Medulla oblongata (tissue), 1 donor: ENCODE data around the gene TLDC2.
"Not testable (repeated sequence)": the region's sequence is repeated elsewhere in the genome, so short reads cannot be mapped to it uniquely, and the experiment has no call there.

Experiments used
- DNase-seq: peaks from one replicate; pipeline ENCODE4 v3.0.0-alpha.2; 2015; ENCODE audit errors: extremely low spot score

TLDC2 gene

DNA sequence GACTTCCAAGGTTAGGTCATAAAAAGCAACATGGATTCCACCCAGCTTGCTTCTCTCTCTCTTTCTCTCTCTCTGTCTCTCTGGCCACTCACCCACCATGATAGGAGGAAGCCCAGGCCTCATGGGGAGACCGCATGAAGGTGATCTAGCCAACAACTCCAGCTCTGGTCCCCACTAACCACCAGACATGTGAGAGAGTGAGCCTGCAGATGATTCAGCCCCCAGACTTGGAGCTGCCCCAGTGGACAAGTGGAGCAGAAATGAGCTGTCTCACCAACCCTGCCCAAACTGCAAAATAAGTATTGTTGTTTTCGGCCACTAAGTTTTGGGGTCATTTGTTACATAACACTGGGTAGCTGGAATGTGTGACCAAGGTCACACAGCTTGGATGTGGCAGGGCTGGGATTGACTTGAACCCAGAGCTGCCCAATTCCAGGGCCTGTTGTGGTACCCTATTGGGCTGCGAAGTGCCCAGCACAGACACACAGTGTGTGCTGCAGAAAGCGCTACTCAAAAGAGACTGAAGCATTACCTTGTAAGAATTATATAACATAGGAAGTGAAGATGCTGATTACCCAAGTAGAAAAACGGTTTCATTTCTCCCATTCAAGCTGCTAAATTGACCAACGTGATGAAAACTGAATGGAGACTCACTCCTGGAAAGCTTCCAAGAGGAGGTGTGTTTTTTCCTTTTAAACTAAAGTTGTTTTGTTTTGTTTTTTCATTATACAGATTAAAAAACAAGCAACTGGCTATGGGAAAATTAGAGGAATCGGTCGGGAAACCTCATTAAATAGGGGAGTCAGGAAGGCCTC lies 9.1 kb upstream of the TLDC2 start:
- peak; percentile 60 for DNase-seq

DNA sequence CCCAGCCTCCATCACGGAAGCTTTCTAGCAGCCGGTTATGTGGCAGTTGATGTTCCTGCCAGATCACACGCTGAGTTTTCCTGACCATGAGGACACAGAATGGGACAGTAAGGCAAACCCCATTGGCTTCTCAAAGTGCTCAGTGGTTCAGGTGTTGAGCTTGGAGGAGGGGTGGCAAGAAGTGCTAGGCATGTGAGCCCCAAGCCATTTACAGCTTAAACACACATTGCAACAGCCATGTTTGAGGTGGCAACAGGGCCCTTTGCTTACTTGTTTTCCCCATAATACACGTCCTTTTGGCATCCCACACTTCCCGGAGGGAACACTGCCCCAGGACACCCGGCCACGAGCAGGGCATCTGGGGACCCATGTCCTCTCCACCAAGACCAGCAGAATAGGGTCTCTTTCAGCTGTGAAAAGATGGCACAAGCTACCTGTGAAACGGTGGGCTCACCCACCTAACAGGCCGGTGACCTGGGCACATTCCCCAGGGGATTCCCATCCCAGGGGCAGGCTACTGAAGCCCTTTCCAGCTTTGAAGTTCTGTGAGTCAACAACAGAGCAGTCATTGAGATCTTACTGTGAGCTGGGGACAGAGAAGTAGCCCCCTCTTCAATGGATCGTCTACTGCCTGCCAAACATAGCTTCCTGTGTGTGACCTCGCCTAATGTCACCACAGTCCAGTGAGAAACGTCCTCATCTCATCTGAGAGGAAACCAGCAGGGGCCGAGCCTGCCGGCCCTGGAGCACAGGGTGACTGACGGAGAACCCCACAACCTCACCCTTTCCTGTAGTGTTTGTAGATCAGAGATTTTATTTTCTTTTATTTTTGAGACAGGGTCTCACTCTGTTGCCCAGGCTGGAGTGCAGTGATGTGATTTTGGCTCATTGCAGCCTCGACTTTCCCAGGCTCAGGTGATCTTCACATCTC lies 4.0 kb upstream of the TLDC2 start:
- no peak for DNase-seq

GRCh38 chr20:36872852-36873251 lies 3.1 kb upstream of the TLDC2 start:
- DNase-seq, result no peak

GRCh38 chr20:36873498-36874189 lies 2.3 kb upstream of the TLDC2 start:
- DNase-seq, result peak; percentile 16

DNA sequence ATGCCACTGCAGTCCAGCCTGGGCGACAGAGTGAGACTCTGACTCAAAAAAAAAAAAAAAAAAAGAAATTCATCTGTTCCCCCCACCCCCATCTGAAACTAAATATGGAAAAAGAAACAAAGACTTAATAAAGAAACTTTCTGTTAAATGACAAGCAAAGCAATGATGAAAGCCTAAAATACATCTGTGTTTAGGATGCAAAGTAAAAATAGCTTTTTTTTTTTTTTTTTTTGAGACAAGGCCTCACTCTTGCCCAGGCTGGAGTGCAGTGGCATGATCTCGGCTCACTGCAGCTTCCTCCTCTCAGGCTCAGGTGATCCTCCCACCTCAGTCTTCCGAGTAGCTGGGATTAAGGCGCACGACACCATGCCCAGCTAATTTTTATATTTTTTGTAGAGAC lies 845 bp upstream of the TLDC2 start:
- not testable (repeated sequence) for DNase-seq

DNA sequence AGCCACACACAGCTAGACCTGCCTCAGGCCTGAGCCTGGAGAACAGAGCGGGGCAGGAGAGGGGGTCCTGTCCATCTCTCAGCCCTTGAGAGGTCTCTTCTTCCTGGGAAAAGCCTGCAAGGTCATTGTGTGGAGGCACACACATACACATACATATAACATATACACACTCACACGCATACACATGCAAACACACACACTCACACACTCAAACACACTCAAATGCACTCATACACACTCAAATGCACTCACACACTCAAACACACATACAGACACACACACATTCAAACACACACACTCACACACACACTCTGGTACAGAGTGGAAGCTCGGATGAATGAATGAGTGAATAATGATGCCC lies 515 bp downstream of the TLDC2 start:
- no peak for DNase-seq

DNA sequence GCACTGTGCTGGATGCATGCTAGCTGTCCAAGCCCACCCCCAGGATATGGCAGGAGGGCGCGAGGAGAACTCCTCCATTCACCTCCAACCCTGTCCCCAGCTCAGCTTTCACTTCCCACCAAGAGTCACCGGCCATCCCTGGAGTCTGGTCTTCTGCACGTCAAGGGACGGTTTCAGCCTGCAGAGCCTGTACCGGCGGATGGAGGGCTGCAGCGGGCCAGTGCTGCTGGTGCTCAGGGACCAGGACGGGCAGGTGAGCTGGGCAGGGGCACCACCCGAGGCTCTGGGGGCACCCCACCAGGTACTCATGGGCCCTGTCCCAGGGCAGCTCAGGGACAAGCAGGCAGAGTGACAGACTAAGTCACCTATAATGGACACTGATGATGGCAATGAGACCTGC lies 3.0 kb downstream of the TLDC2 start:
- no peak for DNase-seq

DNA sequence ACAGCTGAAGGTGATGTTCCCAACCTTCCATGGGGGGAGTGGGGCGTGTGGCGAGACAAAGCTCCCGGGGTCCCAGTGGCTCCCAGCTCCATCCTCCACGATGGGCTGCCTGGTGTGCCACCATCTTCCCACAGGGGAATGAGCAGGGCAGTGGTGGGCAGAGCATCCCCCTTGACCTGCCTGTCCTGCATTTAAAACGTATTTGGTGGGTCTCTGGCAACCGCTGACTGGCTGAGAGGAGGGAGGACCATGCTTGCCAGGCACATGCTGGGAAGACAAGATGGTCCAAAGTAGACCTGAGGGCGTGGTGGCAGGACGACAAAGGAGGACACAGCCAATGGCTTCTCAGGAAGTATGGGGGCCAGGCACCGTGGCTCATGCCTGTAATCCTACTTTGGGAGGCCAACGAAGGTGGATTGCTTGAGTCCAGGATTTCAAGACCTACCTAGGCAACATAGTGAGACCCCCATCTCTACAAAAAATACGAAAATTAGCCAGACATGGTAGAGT lies 4.9 kb downstream of the TLDC2 start:
- DNase-seq, result no peak

- no peak for DNase-seq
Observed at GRCh38 chr20:36881331-36881730, 5.4 kb downstream of the TLDC2 start.

DNA sequence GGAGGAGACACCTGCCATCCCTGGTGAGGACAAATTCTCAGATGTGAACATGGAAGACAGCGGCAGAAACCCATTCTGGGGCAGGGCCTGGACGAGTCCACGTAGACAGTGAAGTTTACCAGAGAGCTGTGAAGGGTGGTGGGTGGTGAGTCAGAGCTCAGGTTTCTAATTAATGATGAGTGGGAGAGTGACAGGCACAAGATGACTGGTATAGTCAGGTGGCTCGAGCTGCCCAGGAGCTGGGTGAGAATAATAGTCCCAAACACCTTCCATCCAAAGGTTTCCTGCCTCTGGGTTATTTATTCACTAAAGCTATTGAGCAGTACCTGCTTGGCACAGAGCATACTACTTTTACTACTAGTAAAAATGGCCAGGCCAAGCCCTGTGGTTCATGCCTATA lies 6.0 kb downstream of the TLDC2 start:
- no peak for DNase-seq

DNA sequence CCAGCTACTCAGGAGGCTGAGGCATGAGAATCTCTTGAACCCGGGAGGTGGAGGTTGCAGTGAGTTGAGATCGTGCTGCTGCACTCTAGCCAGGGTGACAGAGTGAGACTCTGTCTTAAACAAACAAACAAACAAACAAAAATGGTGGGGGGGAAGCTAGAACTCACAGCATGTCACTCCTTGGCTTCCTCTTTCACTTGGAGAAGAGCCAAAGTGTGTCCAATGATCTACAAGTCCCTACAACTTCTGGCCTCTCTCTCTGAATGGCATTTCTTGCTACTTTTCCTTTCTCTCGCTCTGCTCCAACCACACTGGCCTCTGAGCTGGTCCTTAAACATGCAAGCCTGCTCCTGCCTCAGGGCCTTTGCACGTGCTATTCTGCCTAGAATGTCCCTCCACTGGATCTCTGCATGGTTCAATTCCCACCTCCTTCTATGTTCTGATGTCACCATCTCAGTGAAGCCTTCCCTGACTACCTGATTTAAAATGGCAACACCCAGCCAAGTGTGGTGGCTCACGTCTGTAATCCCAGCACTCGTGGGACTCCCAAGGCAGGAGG lies 8.1 kb downstream of the TLDC2 start:
- peak; percentile 30 for DNase-seq

DNA sequence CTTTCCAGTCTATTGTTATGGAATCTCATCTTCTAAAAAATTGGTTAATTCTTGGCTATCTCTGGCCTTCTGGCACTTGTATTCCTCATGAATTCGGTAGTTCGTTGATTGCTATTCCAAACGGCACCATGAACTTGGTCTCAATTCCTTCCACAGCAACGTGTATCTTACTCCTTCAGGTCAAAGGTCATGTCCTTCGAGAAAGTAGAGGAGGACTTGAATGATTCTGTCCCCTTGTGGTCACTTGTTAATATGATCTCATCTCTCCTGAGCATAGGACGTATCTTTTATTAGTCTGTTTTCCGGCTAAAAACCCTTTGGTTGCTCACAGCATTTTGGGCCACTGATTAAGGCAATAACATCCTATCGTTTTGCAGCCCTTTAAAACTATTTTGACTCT lies 9.4 kb downstream of the TLDC2 start:
- no peak for DNase-seq

DNA sequence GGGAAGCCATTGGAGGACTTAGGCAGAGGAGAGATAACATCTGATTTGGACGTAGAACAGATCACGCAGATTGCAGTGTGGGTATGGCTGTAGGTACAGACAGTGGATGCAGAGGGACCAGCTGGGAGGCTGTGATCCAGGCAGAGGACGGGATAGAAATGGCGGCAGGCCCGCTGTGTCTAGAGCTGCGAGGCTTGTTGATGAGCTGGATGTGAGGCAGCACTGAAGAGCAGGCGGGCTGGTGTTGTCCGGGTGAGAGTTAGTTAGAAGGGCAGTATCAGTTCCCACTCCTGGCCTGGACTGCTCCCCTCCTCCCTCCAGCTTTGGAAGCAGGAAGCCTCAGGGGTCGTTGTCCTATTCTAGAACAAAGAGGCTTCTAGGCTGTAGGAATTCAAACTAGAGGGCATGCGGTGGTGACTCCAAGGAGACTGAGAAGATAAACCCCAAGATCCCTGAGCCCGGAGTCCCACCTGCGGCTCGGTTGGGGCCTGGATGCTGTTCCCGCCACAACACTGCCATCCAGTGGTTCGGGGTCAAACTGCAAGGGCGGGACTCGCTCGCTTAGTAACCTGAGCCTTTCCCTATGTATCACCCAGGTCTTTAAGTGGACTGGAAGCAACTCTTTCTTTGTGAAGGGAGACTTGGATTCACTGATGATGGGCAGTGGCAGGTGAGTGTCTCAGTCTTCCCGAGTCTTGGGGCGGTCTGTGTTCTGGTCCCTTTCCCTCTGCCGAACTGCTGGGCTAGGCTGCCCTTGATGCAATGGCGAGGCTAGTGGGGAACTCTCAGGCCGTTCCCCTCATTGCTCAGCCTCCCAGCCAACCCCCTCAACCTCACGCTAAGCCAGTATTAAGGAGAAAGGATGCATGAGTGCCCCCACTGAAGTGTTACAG lies 11.2 kb downstream of the TLDC2 start:
- peak; percentile 84 for DNase-seq

GRCh38 chr20:36887752-36888090 lies 11.8 kb downstream of the TLDC2 start:
- DNase-seq, result no peak

- no peak for DNase-seq
Observed at GRCh38 chr20:36888880-36889516, 13.1 kb downstream of the TLDC2 start.

GRCh38 chr20:36890586-36890985 lies 14.6 kb downstream of the TLDC2 start:
- DNase-seq, result no peak

GRCh38 chr20:36891211-36891610 lies 15.3 kb downstream of the TLDC2 start:
- DNase-seq, result no peak

- no peak for DNase-seq
Observed at GRCh38 chr20:36893801-36894200, 17.9 kb downstream of the TLDC2 start.

DNA sequence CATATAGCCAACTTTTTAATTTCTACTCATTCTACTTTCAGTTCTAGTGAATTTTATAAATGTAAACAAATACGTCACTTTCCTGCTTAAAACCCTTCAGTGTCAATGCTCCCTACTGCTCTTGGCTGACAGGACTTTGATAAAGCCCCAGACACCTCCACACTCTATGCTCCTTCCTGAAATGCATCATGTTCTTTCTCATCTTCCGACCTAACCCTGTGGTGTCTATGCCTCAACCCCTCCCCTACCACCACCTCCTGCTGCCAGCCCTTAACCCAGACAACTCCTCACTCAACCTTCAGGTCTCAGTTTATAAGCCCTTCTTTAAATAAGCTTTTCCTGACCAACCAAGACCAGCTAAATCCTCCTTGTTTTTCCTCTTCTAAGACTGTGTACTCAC lies 19.1 kb downstream of the TLDC2 start:
- DNase-seq, result no peak

GRCh38 chr20:36904690-36905089 lies 28.8 kb downstream of the TLDC2 start:
- no peak for DNase-seq
